CD4-positive, alpha-beta T cell treated with Interleukin-12 subunit alpha and Interleukin-12 subunit beta, for 1 hour (primary cell): ENCODE measurements around the gene TMPRSS11A.

Experiments
- DNase-seq: peaks from one replicate; pipeline ENCODE4 v3.0.0-alpha.2; 2020

TMPRSS11A gene

DNA sequence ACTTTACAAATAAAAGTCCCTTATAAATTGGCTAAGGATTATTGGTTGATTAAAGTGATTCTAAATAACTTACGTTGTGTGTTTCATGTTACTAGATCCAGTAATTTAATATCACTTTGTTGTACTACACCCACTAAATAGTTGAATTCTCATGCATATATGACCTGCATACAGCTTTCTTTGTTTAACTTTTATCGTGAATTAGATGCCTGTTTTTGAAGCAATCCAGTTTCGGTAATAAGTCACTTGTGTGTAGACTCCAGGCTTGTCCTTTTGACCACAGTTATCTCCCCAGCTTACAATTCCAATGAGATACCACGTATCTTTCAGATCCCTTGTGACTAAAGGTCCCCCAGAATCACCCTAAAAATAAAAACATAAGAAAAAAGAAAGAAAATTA is 52.2 kb downstream of the TMPRSS11A start:
- no peak for DNase-seq

DNA sequence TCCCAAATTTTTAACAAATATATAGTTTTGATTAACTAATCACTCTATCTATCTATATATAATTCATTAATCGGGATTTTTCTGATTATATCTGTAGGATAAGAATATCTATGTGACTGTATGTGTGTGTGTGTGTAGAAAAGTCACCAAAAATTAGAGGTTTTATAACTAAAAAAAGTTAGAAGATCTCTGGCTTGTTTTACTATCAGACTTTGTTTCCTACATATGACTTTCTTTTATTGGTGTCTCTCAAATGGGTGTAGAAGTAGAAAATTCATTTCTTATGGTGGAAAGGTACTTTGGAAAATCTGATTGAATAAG is 52.7 kb downstream of the TMPRSS11A start:
- no peak for DNase-seq

GRCh38 chr4:67909905-67910584 is 53.2 kb downstream of the TMPRSS11A start:
- peak; percentile 33 for DNase-seq

DNA sequence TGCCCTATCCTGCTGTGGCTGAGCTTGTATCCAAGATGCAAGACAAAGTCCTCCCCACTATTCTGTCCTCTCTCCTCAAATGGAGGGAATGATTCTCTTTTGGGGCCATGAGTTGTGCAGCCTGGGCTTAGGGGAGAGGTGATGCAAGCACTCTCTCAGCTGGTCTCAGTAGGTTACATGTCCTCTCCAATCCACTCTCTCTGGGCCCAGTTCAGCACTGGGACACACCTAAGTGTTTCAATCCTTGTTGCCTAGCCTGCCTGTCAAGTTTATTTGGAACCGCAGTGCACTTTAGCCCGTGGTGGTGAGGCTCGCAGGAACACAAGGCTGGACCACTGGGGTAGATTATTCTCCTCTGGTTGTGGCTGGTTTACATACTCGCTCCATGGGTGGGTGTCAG is 55.6 kb downstream of the TMPRSS11A start:
- DNase-seq, result no peak

DNA sequence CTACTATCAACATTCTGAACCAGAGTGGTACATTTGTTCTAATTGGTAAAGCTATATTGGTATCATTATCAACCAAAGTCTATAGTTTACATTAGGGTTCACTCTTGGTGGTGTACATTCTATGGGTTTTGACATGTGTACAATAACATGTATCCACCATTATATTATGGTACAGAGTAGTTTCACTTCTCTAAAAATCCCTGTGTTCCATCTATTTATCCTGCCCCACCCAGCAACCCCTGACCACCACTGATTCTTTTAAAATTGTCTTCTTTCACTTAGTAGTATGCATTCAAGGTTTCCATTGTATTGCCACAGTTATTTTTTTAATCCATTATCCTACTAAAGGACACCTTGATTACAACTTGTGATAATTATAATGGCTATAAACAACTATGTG is 64.2 kb downstream of the TMPRSS11A start:
- DNase-seq, result no peak

DNA sequence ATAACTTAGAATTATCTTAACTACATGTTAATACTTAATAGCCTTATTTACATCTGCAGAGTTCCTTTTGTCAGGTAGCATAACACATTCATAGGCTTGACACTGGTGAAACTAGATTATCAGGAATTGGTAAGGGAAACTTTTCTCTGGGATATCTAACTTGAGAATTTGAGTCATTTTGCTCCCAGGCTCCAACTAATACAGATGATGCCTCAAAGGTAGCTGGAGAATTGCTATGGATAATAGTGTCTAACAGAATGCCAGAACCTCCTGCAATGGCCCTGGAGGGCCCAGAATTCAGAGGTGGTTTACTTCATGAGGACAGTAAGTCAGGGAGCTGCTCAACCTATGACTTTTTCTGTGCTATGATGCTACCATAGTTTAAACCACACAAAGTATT is 65.6 kb downstream of the TMPRSS11A start:
- DNase-seq, result no peak

DNA sequence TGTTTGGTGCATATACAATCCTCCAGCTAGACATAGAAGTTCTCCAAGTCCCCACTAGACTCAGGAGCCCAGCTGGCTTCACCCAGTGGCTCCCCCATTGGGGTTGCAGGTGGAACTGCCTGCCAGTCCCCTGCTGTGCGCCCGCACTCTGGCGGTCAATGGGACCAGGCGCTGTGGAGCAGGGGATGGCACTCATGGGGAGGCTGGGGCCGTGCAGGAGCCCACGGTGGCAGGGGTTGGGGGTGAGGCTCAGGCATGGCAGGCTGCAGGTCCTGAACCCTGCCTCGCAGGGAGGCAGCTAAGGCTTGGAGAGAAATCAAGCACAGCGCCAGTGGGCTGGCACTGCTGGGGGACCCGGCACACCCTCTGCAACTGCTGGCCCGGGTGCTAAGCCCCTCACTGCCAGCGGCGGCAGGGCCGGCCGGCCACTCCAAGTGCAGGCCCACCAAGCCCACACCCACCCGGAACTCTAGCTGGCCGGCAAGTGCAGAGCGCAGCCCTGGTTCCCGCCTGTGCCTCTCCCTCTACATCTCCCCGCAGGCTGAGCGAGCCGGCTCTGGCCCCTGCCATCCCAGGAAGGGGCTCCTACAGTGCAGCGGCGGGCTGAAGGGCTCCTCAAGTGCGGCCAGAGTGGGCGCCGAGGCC is 66.8 kb downstream of the TMPRSS11A start:
- no peak for DNase-seq

- DNase-seq, result no peak
Measured at GRCh38 chr4:67894659-67895058, 68.6 kb downstream of the TMPRSS11A start.

DNA sequence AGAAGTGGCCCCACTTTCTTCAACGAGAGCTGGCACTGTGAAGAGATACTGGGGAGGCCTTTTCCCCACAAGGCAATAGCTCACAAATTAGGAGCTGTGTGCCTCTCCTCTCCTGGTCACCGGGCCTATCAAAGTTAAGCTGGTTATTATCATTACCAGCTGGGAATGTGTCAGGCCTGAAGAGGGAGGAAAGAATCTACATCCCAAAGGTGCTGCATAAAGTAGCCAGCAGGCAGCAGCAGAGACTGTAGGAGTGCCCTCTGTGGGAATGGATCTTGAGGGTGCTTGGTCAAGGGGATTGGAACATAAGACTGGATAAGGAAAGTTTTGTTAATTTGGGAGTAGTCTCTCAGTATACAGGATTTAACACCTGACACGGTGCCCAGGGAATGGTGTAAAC is 70.4 kb downstream of the TMPRSS11A start:
- no peak for DNase-seq

DNA sequence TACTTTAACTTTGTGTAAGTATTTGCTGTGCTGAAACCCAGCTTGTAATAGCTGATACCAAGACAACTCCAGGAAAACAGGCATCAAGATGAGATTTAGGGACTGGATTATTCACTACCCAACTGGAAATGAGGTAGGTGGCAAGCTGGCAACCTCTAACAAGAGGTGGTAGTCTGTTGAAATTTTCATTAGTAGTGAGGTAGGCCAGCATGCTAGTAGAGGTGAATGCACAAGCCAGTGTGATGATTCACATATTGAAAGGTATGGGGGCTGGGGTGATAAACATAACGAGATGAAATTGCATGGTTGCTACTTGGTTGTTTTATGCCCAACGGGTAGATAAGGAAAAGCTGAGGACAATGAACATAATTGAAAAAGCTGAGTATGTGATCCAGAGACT is 71.0 kb downstream of the TMPRSS11A start:
- no peak for DNase-seq

DNA sequence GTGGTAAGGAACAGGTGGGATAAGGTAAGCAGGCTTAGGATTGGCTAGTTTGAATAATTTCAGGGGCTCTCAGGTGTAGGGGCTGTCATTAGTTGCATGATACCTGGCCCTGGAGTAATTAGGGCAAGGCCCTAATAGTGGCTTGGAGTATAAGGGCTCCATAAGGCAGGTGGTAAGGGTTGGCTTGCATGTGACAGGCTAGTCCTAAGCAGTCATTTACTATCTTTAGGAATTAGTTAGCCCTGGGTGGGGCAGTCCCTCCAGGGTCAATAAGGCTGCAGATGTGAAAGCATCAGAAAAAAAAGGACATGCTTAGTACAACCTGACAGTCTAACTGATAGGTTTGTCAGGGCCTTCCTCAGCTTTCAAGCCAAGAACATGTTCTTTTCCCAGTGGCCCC is 71.6 kb downstream of the TMPRSS11A start:
- no peak for DNase-seq

GRCh38 chr4:67886281-67886680 is 77.0 kb downstream of the TMPRSS11A start:
- no peak for DNase-seq

- no peak for DNase-seq
Measured at GRCh38 chr4:67885762-67886161, 77.5 kb downstream of the TMPRSS11A start.

DNA sequence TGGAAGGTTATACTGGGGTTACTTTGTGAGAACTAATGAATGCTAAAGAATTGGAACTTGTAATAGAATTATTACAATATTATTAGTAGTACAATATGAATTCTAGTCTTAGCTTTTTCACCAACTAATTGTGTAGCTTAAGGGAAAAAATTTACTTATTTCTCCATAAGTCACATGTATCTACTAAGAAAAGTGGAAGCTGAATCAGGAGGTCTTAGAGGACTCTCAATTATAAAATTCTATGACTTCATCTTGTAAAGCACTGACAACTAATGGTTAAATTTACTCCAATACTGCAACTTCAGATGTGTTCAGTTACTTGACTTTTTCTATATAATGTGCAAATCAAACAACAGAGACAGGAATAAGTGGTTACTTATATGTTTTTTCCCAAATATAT is 78.6 kb downstream of the TMPRSS11A start:
- no peak for DNase-seq

- no peak for DNase-seq
Measured at GRCh38 chr4:67883902-67884301, 79.4 kb downstream of the TMPRSS11A start, which contains the start of gene TMPRSS11D. TMPRSS11D (minus strand) TSS chr4:67884002; CDS start chr4:67883933, 69 bp downstream.

GRCh38 chr4:67883458-67883857 is 79.8 kb downstream of the TMPRSS11A start:
- DNase-seq, result no peak

- no peak for DNase-seq
Measured at GRCh38 chr4:67880866-67881610, 82.3 kb downstream of the TMPRSS11A start.

- DNase-seq, result no peak
Measured at GRCh38 chr4:67879486-67879885, 83.8 kb downstream of the TMPRSS11A start.

DNA sequence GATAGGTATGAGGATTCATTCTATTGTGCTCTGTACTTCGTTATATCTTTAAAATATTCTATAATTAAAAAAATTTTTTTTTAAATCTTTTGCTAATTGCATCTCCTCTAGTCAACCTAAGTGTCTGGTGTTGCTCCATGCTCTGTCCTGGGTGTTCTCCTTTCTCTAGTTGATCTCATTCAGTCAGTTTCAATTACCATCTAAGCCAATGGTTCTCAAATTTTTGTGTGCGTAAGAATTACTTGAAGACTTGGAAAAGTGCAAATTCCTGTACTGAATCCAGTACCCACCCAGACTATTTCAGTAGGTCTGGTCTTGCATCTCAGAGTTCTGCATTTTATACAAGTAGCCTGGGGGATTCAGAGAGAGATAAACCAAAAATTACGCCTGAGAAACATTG is 86.2 kb downstream of the TMPRSS11A start:
- DNase-seq, result no peak

GRCh38 chr4:67874986-67875385 is 88.3 kb downstream of the TMPRSS11A start:
- no peak for DNase-seq

- DNase-seq, result no peak
Measured at GRCh38 chr4:67873116-67873515, 90.2 kb downstream of the TMPRSS11A start.

DNA sequence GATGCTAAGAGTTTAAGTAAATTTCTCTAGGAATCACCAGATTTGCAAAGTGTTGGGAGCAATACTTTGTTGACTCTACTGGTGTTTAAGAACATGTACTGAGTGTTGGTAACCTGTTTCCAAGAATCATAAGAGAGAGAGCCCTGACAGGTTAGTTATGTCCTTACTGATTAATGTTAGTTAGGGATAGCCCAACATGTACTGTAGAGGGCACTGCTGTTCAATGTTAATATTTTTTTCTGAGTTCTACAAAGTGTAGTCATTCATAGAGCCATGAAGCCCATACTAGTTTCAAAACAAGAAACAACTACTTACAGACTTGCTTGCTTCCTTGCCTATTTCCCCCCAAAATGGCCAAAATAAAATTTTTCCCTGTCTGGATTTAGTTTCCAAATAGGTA is 91.4 kb downstream of the TMPRSS11A start:
- DNase-seq, result no peak

GRCh38 chr4:67869580-67870190 is 93.6 kb downstream of the TMPRSS11A start:
- no peak for DNase-seq

DNA sequence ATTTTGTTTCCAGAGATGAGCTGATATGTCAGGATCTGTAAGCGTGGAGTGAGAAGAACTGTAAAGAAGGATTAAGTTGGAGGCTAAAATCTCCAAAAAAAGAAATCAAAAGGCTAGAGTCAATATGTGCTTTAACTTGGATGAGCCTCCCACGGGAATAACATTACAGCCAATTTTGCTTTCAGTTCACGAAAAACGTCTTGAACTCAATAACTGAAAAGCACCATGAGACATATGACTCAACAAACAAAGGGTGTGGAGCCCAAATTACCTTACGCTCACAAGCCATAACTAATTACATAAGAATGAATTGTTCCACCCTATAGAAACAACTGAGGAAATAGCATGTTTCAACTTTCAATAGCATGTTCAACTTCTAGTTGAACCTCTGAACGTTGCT is 101.8 kb downstream of the TMPRSS11A start:
- no peak for DNase-seq
